ENCODE measurements around the gene SPTBN5. TPM values are rescaled to one million over a fixed set of nuclear protein-coding genes. Genes with fewer than 3 reads are reported as not detected.

The SPTBN5 gene
- total RNA-seq, 2 donors from 2014 or later = 0.63 to 1.3 TPM

DNA sequence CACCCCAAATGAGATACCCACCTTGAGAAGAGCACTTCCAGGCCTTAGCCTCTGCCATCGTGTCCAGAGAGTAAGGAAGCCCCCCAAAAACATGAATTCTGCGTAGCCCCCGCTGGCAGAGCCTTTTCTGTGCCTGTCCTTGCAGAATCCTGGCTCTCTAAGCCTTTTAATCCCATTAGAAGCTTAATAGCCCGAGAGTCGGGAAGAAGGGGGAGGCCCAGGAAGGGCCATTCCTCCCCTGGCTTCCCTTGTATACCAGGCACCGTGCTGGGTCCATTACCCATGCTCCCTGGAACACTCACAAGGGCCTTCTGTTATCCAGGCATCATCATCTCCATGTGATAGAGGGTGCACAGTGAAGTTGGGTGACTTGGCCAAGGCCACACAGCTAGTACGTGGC, 7.1 kb downstream of the SPTBN5 start:
- no peaks in the 10 kb centered on the region for H3K9me3 ChIP-seq
- H3K4me3 ChIP-seq = no peak overlapping the region
- TF ChIP-seq, protein P1, sequence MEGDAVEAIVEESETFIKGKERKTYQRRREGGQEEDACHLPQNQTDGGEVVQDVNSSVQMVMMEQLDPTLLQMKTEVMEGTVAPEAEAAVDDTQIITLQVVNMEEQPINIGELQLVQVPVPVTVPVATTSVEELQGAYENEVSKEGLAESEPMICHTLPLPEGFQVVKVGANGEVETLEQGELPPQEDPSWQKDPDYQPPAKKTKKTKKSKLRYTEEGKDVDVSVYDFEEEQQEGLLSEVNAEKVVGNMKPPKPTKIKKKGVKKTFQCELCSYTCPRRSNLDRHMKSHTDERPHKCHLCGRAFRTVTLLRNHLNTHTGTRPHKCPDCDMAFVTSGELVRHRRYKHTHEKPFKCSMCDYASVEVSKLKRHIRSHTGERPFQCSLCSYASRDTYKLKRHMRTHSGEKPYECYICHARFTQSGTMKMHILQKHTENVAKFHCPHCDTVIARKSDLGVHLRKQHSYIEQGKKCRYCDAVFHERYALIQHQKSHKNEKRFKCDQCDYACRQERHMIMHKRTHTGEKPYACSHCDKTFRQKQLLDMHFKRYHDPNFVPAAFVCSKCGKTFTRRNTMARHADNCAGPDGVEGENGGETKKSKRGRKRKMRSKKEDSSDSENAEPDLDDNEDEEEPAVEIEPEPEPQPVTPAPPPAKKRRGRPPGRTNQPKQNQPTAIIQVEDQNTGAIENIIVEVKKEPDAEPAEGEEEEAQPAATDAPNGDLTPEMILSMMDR (IDR thresholded peaks at IDR 0.05) = no peak
- no peaks in the 10 kb centered on the region for H3K27me3 ChIP-seq
- H3K4me1 ChIP-seq = peaks cover 0 to 18% of the 10 kb centered on the region in 2 donors
- no peak for DNase-seq (ENCODE audit: low spot score)
- no peaks in the 10 kb centered on the region for H3K36me3 ChIP-seq
- no peak overlapping the region for H3K27ac ChIP-seq

DNA sequence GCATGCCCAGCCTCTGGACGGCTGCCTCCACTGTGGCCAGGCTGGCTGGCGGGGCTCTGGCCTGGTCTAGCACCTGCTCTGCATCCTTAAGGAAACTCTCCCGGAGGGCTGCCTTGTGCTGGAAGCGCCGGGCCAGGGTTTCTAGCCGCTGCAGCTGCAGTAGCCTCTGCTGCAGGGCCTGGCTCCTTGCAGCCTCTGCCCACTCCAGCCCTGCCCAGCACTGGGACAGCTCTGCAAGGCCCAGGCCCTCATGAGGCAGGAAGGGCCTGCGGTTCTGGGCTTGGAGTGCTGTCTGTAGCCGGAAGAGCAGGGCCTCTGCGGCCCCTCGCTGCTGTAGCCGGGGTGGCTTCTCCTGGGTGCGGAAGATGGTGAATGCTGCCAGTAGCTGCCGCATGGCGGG, 8.0 kb downstream of the SPTBN5 start:
- no peak for DNase-seq (ENCODE audit: low spot score)
- Histone ChIP-seq H3K4me3 (no peak overlapping the region), H3K36me3 (no peaks in the 10 kb centered on the region), H3K9me3 (no peaks in the 10 kb centered on the region), H3K4me1 (peaks cover 0 to 18% of the 10 kb centered on the region in 2 donors), H3K27me3 (no peaks in the 10 kb centered on the region), H3K27ac (no peak overlapping the region)
- TF ChIP-seq, protein P1 (IDR thresholded peaks at IDR 0.05) = no peak

DNA sequence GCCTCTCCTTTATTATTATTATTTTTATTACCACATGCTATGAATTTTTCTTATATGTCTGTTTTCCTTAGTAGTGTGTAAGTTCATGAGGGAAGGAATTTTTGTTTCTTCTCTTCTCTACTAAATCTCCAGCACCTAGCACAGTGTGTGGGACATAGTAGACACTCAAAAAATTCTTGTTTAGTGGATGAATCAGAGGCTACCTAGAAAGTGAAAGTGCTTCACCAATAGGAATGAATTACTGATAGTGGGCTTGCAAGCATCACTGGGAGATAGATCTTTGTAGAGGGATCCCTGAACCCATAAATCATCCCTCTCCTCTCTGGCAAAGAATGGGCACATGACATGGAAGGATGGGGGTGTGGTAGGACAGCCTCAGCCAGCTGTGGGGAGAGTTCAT, 8.5 kb downstream of the SPTBN5 start:
- no peaks in the 10 kb centered on the region for H3K36me3 ChIP-seq

DNA sequence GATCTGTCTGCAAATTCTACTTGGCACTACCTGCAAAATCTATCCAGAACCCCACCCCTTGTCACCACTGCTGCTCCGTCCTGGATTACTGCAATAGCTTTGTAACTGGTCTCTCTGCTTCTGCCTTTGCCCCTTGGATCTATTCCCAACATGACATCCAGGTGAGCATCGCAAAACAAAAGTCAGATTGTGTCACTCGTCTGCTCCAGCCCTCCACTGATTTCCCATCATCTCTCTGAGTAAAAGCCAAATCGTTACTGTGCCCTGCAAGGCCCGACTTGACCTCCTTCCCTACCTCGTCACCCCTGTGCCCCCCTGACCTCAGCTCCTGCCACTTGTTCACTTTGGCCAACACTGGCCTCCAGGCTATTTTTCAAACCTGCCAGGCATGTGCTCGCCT, 9.4 kb downstream of the SPTBN5 start:
- no peak overlapping the region for H3K4me3 ChIP-seq
- TF ChIP-seq, protein P1 (IDR thresholded peaks at IDR 0.05) = no peak
- no peaks in the 10 kb centered on the region for H3K9me3 ChIP-seq
- H3K4me1 ChIP-seq = peaks cover 0 to 18% of the 10 kb centered on the region in 2 donors
- H3K27me3 ChIP-seq = no peaks in the 10 kb centered on the region
- DNase-seq (ENCODE audit: low spot score) = no peak
- H3K27ac ChIP-seq = no peak overlapping the region
- no peaks in the 10 kb centered on the region for H3K36me3 ChIP-seq

More for the DNA sequence above, 8.5 kb downstream of the SPTBN5 start:
- Histone ChIP-seq H3K4me1 (peaks cover 0 to 18% of the 10 kb centered on the region in 2 donors), H3K27ac (no peak overlapping the region), H3K9me3 (no peaks in the 10 kb centered on the region), H3K27me3 (no peaks in the 10 kb centered on the region), H3K4me3 (no peak overlapping the region)
- TF ChIP-seq, protein P1 (IDR thresholded peaks at IDR 0.05) = no peak
- no peak for DNase-seq (ENCODE audit: low spot score)

DNA sequence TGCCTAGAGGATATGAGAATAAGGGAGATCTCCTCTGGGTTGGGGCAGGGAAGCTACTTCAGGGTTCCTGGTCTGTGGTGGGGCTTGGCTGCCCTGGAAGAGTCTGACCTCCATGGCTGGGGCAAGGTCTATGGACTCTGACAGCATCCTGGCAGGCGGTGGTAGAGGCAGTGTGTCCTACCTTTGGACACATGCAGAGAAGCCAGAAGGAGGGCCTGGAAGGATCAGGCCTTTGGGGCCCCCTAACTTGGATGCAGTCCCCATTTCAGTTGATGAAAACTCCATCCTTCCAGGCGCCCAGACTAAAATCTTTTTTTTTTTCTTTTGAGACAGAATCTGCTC, 10.4 kb downstream of the SPTBN5 start:
- Histone ChIP-seq H3K27me3 (no peaks in the 10 kb centered on the region), H3K9me3 (no peaks in the 10 kb centered on the region), H3K4me1 (peaks cover 0 to 18% of the 10 kb centered on the region in 2 donors), H3K27ac (no peak overlapping the region), H3K36me3 (no peaks in the 10 kb centered on the region), H3K4me3 (no peak overlapping the region)
- DNase-seq (ENCODE audit: low spot score) = no peak
- TF ChIP-seq, protein P1 (IDR thresholded peaks at IDR 0.05) = no peak
